CD4-positive, alpha-beta T cell treated with Interleukin-15 for 4 hours (primary cell): Measurements from ENCODE around the gene HMGA1.
"Not testable (repeated sequence)": the region's sequence is repeated elsewhere in the genome, so short reads cannot be mapped to it uniquely, and the experiment has no call there.

Source experiments
- DNase-seq: peaks from one replicate; pipeline ENCODE4 v3.0.0-alpha.2; 2020; ENCODE audit warnings: low spot score

HMGA1 gene

GRCh38 chr6:34240329-34241248 lies 3.9 kb downstream of the HMGA1 start:
- DNase-seq = no peak

GRCh38 chr6:34241351-34242215 lies 4.9 kb downstream of the HMGA1 start:
- no peak for DNase-seq

DNA sequence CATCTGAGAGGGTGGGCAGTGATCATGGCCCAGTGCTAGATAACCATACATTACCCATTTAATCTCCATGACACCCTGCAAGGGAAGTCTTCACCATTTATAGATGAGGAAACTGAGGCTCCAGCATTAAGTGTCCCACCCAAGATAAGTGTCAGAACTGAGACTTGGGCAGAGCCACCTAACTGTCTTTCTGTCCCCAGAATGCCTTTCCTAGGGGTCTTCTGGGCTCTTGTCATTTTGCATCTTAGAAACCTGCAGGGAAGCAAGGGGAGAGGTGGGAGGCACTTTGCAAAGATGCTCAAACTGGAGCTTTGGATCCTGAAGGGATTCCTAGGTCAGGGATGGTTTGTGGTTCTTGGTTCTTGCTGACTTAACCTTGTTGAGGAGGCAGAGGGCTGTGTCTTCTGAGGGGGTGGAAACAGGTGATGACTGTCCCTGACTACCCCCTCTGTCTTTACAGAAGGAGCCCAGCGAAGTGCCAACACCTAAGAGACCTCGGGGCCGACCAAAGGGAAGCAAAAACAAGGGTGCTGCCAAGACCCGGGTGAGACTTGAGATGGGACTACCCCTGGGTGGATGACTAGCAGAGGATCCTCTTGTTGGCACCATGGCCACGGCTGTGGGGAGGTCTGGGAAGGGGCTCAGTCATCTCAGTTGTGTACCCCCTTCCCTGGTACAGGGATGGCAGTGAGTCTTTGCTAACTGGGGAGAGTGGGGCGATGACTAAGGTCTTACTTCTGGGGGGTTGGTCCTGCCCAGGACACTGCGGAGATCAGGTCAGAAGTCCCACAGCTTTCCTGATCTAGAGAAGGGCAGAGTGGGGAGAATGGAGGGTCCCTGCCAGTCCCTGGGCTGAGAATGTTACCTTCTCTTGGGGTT lies 5.8 kb downstream of the HMGA1 start:
- no peak for DNase-seq

- no peak for DNase-seq
Observed at GRCh38 chr6:34243131-34243771, 6.6 kb downstream of the HMGA1 start.

DNA sequence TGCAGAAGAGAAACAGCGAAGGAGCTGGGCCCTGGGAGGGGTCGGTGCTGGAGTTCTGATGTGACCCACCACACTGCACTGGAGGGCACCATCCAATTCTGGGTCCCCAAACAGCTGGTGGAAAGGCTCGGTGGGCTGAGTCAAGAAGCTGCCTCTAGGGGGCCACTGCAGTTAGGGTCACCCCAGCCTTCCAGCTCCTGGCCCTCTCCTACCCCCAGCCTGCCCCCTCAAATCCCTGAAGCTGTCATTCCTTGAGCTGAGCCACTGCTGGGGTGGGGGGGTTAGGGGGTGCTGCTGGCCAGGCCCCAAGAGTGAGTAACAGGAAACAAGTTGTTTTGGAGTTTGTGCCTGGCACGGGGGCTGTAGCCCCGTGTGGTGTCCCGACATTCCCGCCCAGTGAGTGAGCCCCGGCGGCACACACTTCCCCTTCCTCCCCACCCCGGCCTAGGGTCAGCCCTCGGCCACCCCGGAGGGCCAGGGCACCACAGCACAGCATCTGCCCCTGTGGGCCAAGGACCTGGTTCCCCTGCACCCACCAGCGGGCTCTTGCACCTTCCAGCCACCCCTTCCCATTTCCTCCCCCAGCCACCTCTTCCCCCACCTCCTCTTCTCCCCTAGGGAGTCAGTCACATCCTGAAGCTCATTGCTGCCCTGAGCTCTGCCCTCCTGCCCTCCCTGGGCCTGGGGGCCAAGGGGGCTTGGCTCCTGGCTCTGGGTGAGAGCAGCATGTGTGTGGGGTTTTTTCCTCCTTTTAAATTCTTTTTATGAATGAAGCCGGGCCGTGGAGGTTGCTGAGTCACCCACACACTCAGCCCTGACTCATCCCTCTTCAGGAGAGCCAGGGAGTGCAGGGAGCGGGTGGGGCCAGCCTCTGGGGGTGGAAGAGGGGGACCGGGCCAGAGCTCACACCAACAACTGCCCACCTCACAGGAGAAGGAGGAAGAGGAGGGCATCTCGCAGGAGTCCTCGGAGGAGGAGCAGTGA lies 7.5 kb downstream of the HMGA1 start:
- peak; percentile 74 for DNase-seq

DNA sequence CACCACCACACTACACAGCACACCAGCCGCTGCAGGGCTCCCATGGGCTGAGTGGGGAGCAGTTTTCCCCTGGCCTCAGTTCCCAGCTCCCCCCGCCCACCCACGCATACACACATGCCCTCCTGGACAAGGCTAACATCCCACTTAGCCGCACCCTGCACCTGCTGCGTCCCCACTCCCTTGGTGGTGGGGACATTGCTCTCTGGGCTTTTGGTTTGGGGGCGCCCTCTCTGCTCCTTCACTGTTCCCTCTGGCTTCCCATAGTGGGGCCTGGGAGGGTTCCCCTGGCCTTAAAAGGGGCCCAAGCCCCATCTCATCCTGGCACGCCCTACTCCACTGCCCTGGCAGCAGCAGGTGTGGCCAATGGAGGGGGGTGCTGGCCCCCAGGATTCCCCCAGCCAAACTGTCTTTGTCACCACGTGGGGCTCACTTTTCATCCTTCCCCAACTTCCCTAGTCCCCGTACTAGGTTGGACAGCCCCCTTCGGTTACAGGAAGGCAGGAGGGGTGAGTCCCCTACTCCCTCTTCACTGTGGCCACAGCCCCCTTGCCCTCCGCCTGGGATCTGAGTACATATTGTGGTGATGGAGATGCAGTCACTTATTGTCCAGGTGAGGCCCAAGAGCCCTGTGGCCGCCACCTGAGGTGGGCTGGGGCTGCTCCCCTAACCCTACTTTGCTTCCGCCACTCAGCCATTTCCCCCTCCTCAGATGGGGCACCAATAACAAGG lies 8.5 kb downstream of the HMGA1 start:
- DNase-seq = not testable (repeated sequence)

DNA sequence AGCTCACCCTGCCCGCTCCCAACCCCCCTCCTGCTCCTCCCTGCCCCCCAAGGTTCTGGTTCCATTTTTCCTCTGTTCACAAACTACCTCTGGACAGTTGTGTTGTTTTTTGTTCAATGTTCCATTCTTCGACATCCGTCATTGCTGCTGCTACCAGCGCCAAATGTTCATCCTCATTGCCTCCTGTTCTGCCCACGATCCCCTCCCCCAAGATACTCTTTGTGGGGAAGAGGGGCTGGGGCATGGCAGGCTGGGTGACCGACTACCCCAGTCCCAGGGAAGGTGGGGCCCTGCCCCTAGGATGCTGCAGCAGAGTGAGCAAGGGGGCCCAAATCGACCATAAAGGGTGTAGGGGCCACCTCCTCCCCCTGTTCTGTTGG lies 9.1 kb downstream of the HMGA1 start:
- not testable (repeated sequence) for DNase-seq

DNA sequence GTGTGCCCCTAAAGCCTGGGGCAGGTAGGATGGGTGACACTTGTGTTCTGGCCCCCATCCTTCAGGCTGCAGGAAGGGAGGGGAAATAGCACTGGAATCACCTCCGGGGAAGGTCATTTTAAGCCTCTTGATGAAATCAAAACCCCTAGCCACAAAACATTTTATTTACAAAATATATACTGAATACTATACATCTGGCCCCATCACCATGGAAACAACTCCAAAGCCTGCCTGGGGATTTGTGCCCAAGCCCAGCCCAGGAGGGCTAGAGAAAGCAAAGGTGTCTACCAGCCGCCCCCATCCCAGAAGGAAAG lies 9.5 kb downstream of the HMGA1 start:
- no peak for DNase-seq

GRCh38 chr6:34246563-34247391 lies 10.1 kb downstream of the HMGA1 start:
- no peak for DNase-seq

- DNase-seq = no peak
Observed at GRCh38 chr6:34247481-34248197, 11.0 kb downstream of the HMGA1 start.

GRCh38 chr6:34248198-34248726 lies 11.6 kb downstream of the HMGA1 start:
- DNase-seq = no peak

DNA sequence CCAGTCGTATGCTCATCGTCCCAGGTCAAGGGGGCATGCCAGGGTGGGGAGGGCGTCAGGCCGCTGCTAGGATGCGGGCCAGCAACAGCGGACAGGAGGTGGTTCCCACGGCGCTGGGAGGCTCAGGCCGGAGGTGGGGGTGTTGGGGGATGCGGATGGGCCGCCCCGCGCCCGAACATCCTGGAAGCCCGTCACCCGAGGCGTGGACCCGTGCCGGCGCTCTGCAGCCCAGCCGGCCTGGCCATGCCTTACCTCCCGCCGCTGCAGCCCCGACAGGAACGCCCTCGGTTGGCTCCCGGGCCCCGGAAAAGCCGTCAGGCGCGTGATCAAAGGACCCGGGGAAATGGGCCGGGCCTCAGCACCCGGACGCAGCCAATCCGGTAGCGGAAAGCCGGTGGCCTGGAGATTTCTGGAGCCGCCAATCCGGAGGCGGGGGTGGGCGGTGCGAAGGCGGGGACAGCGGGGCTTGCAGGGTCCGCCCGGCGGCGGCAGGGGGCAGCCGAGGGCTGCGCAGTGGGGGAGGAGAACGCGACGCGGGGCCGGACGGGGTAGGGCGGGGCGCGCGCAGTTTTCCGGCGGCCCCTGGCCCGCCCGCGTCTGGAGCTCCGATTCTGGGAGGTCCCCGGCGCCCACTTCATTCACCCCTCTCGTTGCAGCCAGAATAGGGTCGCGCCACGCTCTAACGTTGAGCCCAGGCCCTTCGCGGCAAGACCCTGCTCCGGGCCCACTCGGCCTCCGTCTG lies 12.2 kb downstream of the HMGA1 start, which contains the start of gene SMIM29:
Gene SMIM29, minus strand, starts transcription at position 280 of the 742 bp plus-strand sequence. CDS start 1,215 bp downstream, outside the sequence.
- peak; percentile 96 for DNase-seq

DNA sequence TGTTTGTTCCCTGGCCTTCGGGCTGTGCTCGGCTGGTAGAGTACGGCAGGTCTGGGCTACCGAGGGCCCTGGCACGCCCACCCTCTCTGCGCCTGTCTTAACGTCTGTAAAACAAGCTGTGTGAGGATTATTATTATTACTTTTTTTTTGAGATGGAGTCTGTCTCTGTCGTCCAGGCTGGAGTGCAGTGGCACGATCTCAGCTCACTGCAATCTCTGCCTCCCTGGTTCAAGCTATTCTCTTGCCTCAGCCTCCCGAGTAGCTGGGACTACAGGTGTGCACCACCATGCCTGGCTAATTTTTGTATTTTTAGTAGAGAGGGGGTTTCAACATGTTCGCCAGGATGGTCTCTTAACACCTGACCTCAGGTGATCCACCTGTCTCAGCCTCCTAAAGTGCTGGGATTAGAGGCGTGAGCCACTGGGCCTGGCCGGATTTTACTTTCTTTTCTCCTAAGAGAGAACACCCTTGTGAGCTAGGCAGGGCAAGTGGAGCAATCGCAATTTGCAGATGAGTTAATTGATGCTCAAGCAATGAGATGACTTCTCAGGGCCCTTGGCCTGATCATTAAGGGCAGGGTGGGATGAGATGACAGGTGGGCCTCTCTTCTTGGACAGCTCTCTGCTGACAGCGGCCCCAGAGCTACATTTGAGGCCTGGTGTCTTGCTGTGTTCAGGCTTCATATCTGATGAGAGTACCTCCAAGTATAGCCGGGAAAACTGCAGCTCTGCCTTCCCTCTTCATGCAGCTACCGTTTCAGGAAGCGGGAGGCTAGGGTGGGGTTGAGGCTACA lies 13.0 kb downstream of the HMGA1 start:
- DNase-seq = no peak

DNA sequence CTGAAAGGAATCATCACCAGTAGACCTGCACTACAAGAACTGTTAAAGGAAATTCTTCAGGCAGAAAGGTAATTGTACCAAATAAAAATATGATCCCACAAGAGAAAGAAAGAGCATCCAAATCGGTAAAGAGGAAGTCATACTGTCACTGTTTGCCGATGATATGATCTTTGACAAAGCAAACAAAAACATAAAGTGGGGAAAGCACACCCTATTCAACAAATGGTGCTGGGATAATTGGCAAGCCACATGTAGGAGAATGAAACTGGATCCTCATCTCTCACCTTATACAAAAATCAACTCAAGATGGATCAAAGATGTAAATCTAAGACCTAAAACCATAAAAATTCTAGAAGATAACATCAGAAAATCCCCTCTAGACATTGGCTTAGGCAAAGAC lies 15.7 kb downstream of the HMGA1 start:
- not testable (repeated sequence) for DNase-seq

- no peak for DNase-seq
Observed at GRCh38 chr6:34259529-34260069, 22.9 kb downstream of the HMGA1 start.
